ENCODE measurements around the gene ZC3H6.

DNA sequence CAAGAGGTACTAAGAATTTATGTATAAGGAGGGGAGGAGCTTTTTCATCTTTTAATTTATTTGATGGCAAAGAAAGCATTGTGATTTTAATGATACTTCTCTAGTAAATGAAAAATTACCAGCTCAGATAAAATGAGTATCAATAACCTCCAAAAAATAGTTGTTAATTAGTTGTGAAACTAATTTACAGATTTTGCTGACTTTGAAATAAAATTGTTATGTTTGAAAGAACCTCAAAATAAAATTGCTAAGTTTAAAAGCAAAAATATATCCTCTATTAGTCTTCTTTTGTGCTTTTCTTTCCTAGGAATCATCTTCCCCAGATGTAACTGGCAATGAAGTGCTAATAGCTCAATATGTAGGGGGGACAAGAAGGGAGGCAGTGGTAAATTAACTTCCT, 36.5 kb downstream of the ZC3H6 start:
- TF ChIP-seq POLR2A (IDR thresholded peaks at IDR 0.05), result no peak
- TF ChIP-seq, protein P1, sequence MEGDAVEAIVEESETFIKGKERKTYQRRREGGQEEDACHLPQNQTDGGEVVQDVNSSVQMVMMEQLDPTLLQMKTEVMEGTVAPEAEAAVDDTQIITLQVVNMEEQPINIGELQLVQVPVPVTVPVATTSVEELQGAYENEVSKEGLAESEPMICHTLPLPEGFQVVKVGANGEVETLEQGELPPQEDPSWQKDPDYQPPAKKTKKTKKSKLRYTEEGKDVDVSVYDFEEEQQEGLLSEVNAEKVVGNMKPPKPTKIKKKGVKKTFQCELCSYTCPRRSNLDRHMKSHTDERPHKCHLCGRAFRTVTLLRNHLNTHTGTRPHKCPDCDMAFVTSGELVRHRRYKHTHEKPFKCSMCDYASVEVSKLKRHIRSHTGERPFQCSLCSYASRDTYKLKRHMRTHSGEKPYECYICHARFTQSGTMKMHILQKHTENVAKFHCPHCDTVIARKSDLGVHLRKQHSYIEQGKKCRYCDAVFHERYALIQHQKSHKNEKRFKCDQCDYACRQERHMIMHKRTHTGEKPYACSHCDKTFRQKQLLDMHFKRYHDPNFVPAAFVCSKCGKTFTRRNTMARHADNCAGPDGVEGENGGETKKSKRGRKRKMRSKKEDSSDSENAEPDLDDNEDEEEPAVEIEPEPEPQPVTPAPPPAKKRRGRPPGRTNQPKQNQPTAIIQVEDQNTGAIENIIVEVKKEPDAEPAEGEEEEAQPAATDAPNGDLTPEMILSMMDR (IDR thresholded peaks at IDR 0.05), result no peak

Data from uterus (tissue), 2 donors.